GM21786 (cell line): ENCODE results near the gene KRT6A.
"Not testable (repeated sequence)": the region's sequence is repeated elsewhere in the genome, so short reads cannot be mapped to it uniquely, and the experiment has no call there.

ENCODE experiments used
- ATAC-seq: cut with Tn5 transposase; IDR thresholded peaks from one replicate; pipeline ENCODE4 v1.9.1; 2021; ENCODE audit not compliant: unreplicated experiment

The KRT6A gene

GRCh38 chr12:52502877-52503276, 9.8 kb upstream of the KRT6A start:
- ATAC-seq, result no peak

GRCh38 chr12:52501490-52501889, 8.4 kb upstream of the KRT6A start:
- ATAC-seq, result no peak

- ATAC-seq, result not testable (repeated sequence)
Measured at GRCh38 chr12:52500574-52500973, 7.5 kb upstream of the KRT6A start.

- no peak for ATAC-seq
Measured at GRCh38 chr12:52499806-52500560, 6.9 kb upstream of the KRT6A start.

GRCh38 chr12:52498946-52499345, 5.9 kb upstream of the KRT6A start:
- ATAC-seq, result no peak

GRCh38 chr12:52497975-52498374, 4.9 kb upstream of the KRT6A start:
- no peak for ATAC-seq

- no peak for ATAC-seq
Measured at GRCh38 chr12:52496590-52497071, 3.6 kb upstream of the KRT6A start.

- ATAC-seq, result no peak
Measured at GRCh38 chr12:52496054-52496453, 3.0 kb upstream of the KRT6A start.

- no peak for ATAC-seq
Measured at GRCh38 chr12:52495389-52495788, 2.3 kb upstream of the KRT6A start.

GRCh38 chr12:52494518-52494917, 1.5 kb upstream of the KRT6A start:
- no peak for ATAC-seq

GRCh38 chr12:52494100-52494499, 1.0 kb upstream of the KRT6A start:
- ATAC-seq, result no peak

GRCh38 chr12:52492405-52492804, 652 bp downstream of the KRT6A start:
- not testable (repeated sequence) for ATAC-seq

GRCh38 chr12:52491495-52491894, 1.6 kb downstream of the KRT6A start:
- ATAC-seq, result not testable (repeated sequence)

GRCh38 chr12:52488736-52489135, 4.3 kb downstream of the KRT6A start:
- ATAC-seq, result no peak

- not testable (repeated sequence) for ATAC-seq
Measured at GRCh38 chr12:52487744-52488443, 5.2 kb downstream of the KRT6A start.

- ATAC-seq, result no peak
Measured at GRCh38 chr12:52487211-52487610, 5.8 kb downstream of the KRT6A start.

- ATAC-seq, result no peak
Measured at GRCh38 chr12:52486166-52487105, 6.6 kb downstream of the KRT6A start.

- ATAC-seq, result no peak
Measured at GRCh38 chr12:52480073-52480472, 13.0 kb downstream of the KRT6A start.

GRCh38 chr12:52477651-52478050, 15.4 kb downstream of the KRT6A start:
- no peak for ATAC-seq

- no peak for ATAC-seq
Measured at GRCh38 chr12:52474212-52474611, 18.8 kb downstream of the KRT6A start.

GRCh38 chr12:52473768-52474167, 19.3 kb downstream of the KRT6A start, which contains the start of gene KRT6C:
Gene KRT6C (minus strand): TSS chr12:52473805. CDS start chr12:52473737, 68 bp downstream.
- ATAC-seq, result no peak
